ENCODE results near the gene MON1B.
"Not testable (repeated sequence)": the region's sequence is repeated elsewhere in the genome, so short reads cannot be mapped to it uniquely, and the experiment has no call there.

The MON1B gene

DNA sequence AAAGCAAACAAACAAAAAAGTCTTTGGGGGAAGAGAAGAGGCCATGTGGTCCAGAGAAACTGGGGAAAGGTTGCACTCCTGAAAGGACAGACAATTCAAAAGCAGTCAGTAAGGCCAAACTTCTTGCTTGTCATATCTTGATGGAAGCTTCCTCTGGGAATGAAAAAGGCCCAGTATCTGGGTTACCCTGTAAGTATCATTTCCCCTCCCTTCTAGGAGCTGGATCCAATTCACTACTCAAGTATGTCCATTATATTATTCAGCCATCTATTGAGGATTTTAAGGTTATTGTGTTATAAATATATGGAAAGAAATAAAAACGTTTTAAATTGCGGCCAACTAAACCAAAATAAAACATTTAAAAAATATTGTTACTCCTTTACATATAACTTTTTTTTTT, 26.0 kb upstream of the MON1B start:
- no peak overlapping the region for H3K4me3 ChIP-seq (ENCODE audit: low read depth, low read length)
- no peak for TF ChIP-seq POLR2A (IDR thresholded peaks at IDR 0.05; ENCODE audit: extremely low read depth, insufficient read length)
- TF ChIP-seq, protein P1, sequence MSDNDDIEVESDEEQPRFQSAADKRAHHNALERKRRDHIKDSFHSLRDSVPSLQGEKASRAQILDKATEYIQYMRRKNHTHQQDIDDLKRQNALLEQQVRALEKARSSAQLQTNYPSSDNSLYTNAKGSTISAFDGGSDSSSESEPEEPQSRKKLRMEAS (IDR thresholded peaks at IDR 0.05; ENCODE audit: low read depth, low read length) = no peak
- no peak for DNase-seq (ENCODE audit: low read depth)

DNA sequence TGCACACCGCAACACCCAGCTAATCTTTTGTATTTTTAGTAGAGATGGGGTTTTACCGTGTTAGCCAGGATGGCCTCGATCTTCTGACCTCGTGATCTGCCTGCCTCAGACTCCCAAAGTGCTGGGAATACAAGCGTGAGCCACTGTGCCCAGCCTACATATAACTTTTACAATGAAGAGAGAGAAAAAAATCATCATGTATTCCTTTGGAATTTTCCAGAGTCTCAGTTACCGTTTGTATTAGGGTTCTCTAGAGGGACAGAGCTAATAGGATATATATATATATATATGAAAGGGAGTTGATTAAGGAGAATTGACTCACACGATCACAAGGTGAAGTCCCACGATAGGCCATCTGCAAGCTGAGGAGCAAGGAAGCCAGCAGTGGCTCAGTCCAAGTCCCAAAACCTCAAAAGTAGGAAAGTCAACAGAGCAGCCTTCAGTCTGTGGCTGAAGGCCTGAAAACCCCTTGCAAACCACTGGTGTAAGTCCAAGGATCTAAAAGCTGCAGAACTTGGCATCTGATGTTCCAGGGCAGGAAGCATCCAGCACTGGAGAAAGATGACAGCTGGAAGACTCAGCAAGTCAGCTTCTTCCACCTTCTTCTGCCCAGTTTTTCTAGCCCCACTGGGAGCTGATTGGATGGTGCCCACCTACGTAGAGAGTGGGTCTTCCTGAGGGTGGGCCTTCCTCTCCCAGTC, 25.3 kb upstream of the MON1B start:
- H3K4me3 ChIP-seq (ENCODE audit: low read depth, low read length); DNase-seq (ENCODE audit: low read depth): not testable (repeated sequence)

DNA sequence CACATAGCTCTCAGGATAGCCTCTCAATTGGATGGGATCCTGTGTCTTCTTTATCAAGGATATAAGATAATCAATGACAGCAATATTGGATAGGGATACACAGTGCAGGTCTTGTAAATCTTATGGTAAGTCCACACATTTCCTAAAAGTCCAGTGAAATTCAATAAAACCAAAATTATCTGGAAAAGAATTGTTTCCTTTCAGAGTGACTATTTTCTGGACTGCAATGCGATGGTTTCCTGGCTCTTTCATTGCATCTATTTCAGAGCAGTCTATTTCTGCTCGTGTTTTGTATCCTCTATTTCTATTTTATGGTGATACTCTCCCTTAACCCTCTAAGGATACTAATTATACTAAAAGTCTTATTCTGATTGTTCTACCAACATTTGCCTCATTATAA, 24.3 kb upstream of the MON1B start:
- DNase-seq (ENCODE audit: low read depth) = no peak
- TF ChIP-seq, protein P1 (IDR thresholded peaks at IDR 0.05; ENCODE audit: low read depth, low read length) = no peak
- H3K4me3 ChIP-seq (ENCODE audit: low read depth, low read length) = no peak overlapping the region

DNA sequence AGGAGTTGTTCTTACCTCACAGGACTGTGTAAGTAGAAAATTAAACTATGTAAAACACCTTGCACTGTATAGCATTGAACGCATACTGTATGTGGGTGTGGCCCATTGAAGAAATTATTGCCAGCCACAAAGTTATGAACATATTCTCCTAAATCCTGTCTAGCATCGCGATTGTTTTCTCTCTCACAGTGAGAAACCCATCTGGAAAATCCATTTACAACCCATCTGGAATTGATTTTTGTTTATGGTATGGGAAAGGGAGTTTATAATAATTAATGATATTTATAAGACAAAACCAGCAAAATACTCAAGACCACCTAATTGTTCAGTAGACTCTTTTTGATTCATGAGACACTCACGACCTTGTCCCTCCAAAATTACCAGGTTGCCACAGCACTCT, 22.1 kb upstream of the MON1B start:
- no peak for DNase-seq (ENCODE audit: low read depth)
- H3K4me3 ChIP-seq (ENCODE audit: low read depth, low read length) = no peak overlapping the region
- TF ChIP-seq, protein P2, sequence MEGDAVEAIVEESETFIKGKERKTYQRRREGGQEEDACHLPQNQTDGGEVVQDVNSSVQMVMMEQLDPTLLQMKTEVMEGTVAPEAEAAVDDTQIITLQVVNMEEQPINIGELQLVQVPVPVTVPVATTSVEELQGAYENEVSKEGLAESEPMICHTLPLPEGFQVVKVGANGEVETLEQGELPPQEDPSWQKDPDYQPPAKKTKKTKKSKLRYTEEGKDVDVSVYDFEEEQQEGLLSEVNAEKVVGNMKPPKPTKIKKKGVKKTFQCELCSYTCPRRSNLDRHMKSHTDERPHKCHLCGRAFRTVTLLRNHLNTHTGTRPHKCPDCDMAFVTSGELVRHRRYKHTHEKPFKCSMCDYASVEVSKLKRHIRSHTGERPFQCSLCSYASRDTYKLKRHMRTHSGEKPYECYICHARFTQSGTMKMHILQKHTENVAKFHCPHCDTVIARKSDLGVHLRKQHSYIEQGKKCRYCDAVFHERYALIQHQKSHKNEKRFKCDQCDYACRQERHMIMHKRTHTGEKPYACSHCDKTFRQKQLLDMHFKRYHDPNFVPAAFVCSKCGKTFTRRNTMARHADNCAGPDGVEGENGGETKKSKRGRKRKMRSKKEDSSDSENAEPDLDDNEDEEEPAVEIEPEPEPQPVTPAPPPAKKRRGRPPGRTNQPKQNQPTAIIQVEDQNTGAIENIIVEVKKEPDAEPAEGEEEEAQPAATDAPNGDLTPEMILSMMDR (IDR thresholded peaks at IDR 0.05; ENCODE audit: low read depth, low read length) = no peak
- TF ChIP-seq MYC (IDR thresholded peaks at IDR 0.05; ENCODE audit: low read depth, low read length) = no peak

DNA sequence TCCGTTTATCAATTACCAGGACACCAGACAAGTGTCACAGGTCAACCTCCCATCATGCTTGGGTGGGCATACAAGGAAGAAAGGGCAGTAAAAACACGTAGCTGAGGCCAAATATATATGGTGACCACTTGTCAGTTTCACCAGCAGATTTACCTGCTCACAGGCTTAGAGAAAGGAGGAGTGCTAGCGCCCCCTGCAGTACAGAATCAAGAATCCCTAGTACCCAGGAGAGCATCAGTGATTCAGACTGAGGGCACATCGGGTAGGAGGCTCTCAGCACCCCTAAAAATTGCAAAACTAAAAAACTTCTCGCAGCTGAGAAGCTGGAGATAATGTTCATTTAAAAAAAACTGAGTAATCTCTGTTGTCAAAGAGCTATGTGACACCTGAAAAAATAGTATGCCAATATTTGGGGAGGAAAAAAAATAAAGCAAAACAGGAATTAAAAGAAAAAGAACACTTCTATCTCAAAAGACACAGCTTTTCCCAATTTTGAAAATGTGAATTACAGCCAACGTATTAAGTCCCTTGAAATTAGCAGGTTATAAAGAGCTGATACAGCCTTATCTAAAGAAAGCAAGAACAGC, 21.2 kb upstream of the MON1B start:
- H3K4me3 ChIP-seq (ENCODE audit: low read depth, low read length) = no peak overlapping the region
- DNase-seq (ENCODE audit: low read depth) = peak; percentile 72
- TF ChIP-seq, protein P1 (IDR thresholded peaks at IDR 0.05; ENCODE audit: low read depth, low read length) = no peak
- TF ChIP-seq, protein P2 (IDR thresholded peaks at IDR 0.05; ENCODE audit: low read depth, low read length) = peak; percentile 90

DNA sequence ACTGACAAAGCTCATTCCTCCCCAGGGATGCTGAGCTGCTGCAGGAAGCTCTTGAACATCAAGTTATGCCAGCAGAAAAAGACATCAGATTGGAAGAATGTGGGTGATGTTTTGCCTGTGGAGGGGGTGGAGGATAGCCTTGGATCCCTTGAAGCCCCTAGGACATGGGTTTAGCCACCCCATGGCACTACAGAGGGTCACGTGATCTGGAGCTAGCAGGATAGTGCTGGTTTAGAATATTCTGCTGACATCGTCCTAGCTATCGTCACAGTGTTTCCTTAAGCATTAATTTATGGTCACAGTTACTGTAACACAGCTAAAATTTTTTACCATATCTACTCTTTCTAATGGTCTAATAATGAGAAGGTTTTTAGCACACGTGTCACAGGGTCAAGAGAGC, 20.2 kb upstream of the MON1B start:
- TF ChIP-seq POLR2A (IDR thresholded peaks at IDR 0.05; ENCODE audit: extremely low read depth, insufficient read length) = no peak
- TF ChIP-seq, protein P2 (IDR thresholded peaks at IDR 0.05; ENCODE audit: low read depth, low read length) = no peak
- TF ChIP-seq, protein P1 (IDR thresholded peaks at IDR 0.05; ENCODE audit: low read depth, low read length) = no peak
- no peak for TF ChIP-seq MYC (IDR thresholded peaks at IDR 0.05; ENCODE audit: low read depth, low read length)
- DNase-seq (ENCODE audit: low read depth) = no peak
- H3K4me3 ChIP-seq (ENCODE audit: low read depth, low read length) = no peak overlapping the region

DNA sequence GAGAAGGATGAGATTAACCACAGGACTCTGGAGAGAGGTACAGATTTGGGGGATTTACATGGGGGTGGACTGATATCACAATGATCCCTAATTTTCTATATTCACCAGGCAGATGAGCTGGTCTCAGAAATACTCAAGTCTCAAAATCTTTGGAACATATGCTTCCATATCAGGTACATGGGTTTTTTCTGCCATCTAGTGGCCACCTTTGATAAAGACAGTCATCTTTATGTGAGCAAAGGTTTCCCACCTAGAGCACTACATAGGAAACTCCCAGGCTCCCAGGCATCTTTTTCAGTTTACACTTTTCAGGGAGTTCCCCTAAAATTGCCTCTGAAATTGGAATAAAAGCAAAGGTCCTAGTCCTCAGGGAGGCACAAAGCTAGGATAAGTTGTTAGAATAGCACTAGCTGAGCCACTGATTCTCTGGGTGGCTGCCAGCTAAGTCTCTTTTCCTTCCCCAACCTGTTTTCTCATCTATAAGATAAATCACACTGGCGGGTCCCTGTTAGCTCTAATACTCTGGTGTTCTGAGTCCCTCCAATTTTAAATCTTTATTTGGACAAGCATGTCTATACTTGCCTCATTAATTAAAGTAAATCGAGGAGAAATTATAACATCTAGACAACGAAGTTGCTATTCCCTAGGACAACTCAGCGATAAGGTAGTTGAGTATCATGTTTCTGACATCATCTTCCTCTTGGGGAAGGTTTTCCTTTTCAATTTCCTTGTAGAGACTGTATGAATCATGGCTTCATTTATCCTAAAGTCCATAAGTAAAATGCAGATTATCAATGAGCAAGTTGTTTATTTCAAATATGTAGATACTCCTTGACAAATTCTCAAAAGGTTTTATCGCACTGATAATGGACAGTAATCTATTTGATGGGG, 19.0 kb upstream of the MON1B start:
- TF ChIP-seq POLR2A (IDR thresholded peaks at IDR 0.05; ENCODE audit: extremely low read depth, insufficient read length) (no peak), MYC (IDR thresholded peaks at IDR 0.05; ENCODE audit: low read depth, low read length) (peak; percentile 12; the same call in 1 of the 2 replicates)
- TF ChIP-seq, protein P1 (IDR thresholded peaks at IDR 0.05; ENCODE audit: low read depth, low read length) = no peak
- TF ChIP-seq, protein P2 (IDR thresholded peaks at IDR 0.05; ENCODE audit: low read depth, low read length) = peak; percentile 69
- DNase-seq (ENCODE audit: low read depth) = peak; percentile 69
- no peak overlapping the region for H3K4me3 ChIP-seq (ENCODE audit: low read depth, low read length)
